Kidney glomerular epithelial cell (primary cell): ENCODE data around the gene PSMG4.

Source experiments
- DNase-seq: peaks from one replicate; lab custom pipeline; 2025; lab: John Stamatoyannopoulos, UW

PSMG4 gene

DNA sequence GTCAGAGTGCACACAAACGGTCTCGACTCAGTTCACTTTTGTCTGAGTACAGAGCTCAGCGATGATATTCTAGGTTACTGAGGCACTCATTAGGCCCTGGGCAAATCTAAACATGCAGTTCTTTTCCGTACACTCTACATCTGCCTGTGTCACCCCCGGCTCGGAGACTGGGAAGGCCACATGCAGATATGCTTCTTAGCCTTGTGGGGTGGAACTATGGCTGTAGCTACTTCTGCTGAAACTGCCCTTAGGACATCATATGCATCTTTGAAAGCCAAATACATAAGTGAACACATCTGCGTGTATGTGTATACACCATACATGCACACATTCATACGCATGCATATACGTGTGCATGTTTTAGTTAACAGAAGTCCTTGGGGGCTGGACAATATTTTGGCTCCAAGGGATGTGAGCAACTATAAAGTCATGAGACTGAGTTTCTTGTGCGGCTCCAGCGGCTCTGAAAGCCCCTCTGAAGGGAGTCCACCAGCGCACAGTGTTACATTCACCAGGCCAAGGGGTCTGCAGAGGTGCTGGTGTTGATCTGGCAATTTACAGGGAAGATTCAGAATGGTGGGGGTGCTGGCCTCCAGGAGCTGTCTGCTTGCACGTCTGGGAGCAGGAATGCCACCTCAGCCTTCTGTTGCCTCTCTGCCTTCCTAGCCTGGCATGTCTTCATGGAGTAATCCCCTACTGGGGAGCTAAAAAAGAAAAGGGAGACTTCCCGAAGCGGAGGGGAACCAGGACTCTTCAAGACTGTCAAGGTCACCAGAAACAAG lies 31.6 kb downstream of the PSMG4 start:
- no peak for DNase-seq

DNA sequence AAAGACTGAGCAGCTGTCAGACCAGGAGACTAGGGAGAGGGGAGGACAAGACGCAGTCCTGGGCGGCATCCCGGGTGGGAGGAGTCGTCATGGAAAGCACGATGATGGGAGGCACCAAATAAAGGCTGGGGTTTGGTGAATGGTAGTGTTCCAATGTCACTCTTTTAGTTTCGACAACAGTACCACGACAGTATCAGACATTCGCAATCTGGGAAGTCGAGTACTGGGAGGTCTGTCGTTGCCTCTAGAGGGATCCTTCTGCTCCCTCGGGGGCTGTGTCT lies 32.1 kb downstream of the PSMG4 start:
- DNase-seq = no peak

DNA sequence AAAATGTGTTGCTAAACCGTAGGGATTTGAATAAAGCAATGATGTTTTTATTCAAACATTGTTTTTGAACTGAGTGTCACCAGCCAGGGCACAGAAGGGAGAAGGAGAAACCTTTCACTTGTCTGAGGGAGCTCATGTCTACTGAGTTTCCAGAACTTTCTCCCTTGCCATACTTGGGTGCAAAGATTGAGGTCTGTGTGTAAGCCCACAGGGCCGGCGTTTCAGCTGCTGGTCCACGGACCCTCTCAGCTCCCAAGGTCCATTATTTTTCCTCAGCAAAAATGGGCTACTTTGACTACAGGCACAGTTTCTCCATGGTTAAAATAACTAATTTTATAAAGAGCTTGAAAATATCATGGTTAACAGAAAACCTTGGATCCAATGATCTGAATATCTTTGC lies 32.6 kb downstream of the PSMG4 start:
- no peak for DNase-seq

DNA sequence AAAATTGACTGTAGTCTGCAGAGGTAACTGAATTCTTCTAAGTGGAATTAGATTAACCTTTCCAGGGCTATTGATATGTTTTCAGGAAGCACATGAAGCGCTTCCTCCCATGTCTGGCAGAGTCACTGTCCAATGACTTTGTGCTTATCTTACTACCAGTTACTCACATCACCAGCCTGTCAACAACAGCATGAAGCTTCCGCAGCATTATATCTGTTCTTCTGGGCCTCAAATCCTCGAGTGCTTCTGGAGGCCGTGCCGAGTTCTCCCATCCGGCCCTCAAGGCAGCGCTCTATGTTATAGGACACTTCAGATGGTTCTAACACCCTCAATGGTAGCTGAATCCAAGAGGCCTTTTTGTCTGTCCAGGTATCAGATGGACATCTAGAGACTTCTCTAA lies 33.2 kb downstream of the PSMG4 start:
- DNase-seq = no peak

DNA sequence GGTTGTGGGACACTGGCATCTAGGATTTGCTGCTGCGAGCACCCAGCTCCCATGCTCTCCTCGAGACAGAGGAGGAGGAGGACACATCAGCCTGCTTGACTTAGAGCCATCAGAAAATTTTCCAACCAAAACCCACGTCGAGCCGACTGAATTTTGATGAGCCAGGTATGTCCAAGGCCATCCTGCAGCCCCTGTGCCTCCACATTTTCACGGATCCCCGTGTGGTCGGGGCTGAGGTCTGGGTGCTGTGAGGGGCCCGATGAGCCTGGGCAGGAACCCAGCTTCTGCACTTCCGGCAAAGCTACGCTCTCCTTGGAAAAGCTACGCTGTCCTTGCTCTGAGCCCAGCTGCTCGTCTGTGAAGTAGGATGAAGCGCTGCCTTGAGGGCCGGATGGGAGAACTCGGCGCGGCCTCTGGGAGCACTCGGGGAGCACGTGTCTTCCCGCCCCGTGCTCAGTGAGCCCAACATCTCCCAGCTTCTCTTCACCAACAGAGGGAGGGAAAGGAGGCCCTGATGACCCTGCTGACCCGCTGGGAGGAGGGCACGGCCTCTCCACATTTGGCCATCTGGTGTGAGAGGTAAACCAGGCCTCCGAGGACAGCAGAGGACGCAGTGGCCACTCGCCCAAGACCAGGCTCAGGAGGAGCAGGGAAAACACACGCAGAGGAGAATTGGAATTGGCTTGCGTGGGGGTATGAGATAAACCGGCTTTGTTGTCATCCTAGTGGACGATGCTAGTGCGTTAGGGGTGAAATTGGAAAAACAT lies 33.9 kb downstream of the PSMG4 start:
- no peak for DNase-seq

DNA sequence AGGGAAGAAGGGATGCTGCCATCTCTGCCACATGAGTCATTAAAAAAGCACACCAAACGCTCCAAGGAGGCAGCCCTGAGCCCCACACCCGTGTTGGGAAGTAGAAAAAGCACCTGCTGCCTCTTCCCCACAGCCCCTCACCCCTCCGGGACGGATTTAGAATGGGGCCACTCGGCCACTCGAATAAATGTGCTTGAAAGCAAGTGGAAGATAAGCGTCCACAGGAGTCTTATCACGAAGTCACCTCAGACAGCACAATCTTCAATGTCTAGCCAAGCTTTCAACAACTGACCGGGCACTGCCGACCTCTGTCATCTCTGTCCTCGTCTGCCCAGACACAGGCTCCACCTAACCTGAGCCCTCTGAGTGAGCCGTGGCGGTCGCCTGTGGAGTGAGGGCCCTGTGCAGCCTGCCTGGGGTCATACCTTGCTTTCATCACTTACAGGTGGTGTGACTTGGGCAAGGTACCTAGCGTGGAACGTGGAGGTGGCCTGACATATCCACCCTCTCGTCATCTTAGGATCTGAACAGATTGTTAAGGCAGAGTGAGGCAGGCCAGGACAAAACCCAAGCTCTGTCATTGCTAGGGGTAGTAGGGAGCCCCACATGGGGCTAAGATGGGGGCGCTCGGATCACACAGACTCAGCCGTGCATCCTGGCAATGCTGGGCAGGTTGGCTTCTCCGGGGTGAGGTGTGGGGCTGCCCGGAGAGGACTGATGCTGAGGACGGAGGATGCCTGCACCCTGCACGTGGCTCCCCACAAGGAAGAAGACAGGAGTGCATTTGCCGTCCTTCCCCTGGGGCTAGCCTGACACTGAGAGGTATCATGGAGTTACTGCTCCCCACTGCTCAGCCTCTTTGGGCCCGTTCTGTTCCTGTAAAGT lies 34.8 kb downstream of the PSMG4 start:
- DNase-seq = no peak

DNA sequence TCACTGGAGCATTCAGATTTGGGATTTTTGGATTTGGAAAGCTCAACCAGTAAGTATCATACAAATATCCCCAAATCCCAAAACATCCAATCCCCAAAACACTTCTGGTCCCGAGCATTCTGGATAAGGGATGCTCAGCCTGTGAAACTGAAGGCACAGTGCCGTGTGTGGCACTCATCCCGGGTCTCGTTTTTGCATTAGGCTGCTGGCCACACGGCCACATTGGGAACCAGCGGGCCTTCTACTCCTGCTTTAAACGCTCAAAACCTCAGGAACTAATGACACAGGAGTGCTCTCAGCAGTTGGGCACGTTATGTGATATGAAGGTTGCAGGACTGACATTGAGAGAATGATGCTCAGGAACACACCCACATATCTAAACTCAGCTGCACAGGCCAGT lies 35.6 kb downstream of the PSMG4 start:
- DNase-seq = no peak

DNA sequence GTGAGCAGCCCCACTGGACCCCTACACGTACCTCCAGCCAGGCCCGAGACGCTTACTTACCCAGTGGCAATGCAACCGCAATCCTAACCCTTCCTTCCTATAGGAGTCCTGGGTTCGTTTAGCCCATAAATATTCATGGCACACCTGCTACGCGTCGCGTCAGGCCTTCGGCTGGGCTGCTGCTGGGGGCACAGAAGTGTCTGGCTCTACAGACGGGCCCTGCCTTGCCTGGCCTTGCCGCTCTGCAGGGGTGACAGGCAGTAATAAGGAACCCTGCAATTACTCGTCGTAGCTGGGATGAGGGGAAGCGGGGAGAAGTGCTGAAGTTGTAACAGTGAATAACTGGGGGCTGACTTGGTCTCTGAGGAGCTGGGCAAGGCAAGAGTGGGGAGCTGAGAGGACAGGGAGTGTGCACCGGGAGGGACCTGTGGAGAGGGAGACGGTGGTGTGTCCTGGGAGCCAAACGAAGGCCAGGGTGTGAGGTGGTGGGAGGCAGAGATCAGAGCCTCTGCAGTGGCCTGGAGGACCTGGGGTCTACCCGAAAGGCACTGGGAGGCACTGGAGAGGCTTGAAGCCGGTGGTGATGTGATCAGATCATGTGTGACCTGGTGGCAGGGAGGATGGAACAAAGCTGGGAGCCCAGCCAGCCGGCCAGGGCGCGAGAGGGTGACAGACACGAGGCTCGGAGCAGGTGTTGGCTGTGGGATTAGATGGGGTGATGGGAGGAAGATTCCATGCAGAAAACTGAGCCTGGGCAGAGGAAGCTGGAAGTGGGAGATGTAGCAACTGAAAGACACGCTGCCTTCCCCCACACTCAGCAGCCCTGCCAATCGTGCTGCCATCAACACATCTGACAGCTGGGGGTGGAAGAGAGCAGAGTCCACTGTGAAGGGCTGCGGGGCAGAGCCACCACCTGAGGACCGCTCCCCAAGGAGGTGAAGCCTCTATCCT lies 36.4 kb downstream of the PSMG4 start:
- no peak for DNase-seq

DNA sequence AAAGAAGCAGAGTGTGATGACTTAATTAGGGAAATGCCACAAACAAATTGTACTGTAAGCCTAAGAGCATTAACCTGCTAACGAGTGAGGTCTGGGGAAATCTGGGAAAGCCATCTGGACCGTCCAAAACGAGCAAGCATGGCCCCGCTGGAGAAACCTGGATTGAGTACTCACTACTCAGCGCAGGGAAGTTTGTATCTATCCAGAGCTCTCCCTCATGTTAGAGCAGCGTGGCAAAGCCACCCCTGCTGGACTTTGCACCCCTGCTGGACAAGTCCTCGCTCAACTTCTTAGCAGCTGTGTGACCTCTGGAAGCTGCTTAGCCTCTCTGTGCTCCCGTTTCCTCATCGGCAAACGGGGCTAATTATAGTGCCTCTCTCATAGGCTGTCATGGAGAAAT lies 37.3 kb downstream of the PSMG4 start:
- no peak for DNase-seq

DNA sequence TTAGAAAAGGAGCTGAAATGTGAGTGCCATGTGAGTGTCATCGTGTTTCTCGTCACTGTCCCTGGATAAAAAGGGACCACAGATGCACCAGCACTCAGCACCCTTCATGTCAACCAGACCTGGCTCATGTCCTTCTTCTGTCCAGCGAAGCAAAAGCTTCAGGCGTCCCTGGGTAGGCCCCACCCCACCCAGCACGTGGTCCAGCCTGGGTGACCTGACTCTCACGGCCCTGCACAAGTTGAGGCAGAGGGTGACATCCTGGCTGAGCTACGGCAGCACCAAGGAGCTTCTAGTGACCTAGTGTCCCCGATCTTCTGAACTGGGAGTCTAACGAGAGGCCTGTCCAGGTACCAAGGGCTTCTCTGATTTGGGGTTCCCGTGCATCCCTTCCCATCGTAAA lies 37.8 kb downstream of the PSMG4 start:
- DNase-seq = no peak

DNA sequence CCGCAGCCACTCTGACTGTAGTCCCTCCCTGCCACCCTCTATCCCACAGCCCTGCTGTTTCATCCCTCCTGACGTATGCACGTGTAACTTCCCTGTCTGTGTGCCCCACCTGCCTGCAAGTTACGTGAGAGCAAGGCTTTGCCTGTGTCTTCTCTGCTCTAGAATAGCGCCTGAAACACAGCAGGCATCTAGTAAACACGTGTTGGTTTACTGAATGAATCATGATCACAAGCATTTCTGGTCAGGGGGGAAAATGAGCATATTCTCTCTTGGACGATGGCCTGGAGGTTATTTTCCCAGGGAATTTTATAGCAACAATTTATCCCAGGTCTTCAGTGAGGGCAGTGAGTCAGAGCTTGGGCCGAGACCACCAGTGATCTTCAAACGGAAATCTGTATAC lies 38.3 kb downstream of the PSMG4 start:
- no peak for DNase-seq

DNA sequence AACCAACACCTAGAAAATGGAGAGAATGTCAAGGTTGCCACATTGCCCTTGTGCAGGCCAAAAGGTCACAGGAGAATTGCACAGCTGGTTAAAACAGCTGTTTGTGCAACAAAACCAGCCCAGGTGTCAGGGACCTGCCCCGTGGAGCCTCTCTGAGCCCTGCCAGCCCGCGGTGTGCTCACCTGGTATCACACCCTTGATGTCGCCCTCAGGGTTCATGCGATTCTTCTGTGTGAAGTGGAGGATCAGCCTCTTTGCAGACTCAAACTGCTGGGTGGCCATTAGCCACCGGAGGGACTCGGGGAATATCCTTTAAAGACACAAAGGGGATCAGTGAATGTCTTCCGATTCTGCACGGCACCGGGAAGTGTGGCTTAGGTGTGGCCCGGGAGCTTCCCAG lies 39.2 kb downstream of the PSMG4 start:
- DNase-seq = no peak

DNA sequence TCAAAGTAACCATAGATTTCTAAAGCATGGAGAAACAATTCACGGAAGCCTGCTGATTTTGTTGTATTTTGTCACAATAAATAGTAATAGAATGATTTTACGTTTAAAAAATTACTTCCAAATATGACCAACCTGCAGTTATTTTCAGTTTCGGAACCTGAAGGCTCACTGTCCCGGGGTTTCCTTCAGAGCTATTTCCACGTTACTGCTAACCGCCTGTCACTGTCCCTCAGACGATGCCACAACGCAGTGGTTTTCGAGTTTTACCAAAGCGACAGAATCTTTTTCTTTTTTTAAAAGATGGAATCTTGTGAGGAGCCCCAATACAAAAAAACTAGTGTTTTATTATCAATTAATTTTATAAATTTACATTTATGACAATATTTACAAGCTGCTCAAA lies 40.5 kb downstream of the PSMG4 start:
- no peak for DNase-seq

DNA sequence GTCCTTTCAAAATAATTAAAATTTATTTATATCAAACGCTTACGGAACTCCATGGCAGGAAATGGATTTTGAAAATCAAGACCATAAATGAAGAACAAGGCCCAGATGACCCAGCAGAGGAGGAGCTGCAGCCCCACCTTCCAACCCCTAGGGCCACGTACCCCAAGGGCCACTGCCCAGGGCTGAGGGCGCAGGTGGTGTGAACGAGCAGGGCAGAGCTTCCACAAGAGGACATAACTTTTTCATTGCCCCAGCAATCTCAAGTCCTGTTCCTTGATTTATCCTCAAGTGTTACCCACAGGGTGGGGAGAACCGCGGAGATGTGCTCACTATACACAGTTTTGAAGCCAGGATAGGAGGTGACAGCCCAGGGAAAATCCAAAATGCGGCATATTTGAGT lies 42.8 kb downstream of the PSMG4 start:
- no peak for DNase-seq

DNA sequence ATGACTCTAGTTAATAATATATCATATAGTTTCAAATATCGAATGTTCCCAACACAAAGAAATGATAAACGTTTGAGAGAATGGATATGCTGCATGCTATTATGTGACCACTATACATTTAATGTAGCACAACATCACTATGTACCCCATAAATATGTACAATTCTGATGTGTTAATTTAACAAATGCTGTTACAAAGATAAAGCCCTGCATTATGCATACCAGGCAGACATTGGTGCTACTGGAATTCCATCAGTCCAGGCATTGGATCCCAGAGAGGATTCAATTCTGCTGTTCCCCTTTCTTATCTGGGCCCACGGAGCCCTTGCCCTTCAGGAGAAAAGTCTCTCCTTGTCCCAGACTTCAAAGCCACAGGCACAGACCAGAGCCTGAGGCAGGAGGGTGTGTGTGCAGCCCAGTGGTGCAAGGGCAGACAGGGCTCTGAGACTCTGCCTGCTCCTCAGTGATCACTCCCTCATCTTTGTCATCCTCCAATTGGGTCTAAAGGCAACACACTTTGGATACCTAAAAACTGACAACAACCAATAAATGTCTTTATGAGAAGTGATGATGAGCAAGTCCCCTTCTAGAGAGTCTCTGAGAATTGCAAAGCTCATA lies 45.2 kb downstream of the PSMG4 start:
- DNase-seq = no peak

DNA sequence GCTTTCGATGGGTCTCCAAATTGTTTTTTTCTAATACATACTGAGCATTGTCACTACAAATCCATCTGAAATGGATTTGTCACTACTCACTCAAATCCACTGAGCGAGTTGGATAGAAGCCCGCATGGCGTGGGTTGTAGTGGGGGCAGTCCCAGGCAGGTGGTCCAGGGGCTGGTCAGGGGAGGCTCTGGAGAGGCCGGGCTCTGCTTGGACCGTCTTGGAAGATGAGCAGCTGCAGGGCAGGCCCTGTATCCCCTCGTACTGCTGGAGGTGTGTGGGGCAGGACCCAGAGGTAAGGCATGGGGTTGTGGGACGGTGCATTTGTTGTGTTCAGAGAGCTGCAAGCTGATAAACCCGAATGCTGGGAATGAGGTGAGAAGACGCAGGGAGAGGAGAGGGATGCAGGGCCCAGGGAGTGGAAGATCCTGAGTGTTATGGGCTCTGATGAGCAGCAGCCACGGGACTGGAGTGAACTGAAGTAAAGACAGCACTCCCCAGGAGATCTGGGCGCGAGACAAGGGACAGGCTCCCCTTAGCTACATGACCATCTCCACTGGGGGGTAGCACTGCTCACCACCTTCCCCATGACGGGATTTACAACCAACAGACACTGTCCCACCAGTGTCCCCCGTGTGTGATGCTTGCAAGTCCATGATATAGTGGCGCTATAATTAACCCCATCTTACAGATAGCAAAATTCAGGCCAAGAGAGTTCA lies 45.9 kb downstream of the PSMG4 start:
- DNase-seq = no peak

DNA sequence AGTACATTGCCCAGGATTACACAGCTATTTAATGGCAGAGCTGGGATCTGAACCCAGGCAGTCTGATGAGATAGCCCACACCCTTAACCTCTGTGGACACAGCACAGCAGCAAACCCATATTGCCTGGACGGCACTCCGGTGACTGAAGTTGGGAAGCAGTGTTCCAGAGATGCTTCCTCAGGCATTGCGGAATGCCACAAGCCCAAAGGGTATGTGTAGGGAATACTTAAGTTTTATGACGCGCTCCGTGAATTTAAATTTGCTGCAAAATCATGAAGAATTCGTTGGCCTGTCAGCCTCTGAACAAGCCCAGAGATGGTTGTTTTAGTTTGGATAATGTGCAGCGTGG lies 46.4 kb downstream of the PSMG4 start:
- no peak for DNase-seq

DNA sequence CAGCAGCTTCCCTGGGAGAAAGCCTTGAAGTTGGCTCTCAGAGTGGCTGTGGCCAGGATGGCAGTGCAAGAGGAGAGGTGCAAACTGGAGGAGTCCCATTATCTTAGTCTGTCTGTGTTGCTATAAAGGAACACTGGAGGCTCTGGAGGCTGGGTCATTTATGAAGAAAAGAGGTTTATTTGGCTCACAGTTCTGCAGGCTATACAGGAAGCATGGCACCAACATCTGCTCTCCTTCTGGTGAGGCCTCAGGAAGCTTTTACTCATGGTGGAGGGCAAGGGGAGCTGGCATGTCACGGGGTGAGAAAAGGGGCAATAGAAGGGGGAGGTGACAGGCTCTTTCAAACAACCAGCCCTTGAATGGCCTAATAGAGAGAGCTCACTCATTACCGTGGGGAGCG lies 47.1 kb downstream of the PSMG4 start:
- DNase-seq = no peak

DNA sequence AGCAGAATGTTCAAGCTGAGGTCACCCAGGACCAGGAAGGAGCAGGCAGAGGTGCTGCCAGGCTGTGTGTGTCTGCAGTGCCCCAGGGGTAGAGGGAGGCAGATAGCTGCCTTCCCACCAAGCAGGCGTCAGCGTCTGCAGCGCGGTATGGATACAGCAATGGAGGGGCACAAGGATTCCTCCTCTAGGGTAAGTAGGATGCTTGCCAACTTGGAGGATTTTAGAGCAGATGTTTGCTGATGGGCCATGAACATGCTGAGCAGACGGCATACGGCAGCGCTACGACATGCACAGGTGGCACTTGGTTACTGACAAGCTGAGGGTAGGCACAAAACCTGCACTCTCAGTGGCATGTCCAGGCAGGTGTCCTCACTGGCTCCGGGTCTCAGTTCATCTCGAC lies 48.1 kb downstream of the PSMG4 start:
- DNase-seq = no peak

DNA sequence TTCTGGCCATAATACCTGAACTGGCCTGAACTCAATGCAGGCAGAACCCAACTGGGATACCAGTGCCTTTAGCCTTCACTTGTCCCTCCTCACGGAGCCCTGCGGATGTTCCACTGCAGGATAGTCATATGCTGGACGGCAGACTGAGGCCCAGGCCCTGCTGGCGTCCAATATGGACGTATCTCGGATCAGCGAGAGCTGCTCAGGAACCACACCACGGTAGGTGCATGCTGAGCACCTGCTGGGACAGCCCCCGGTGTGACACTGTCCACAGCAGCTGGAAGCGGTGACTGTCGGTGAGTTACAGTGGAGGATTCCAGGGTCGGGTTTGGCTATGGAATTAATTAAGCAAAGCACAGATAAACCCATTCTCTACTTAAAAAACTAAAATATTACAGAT lies 48.7 kb downstream of the PSMG4 start:
- no peak for DNase-seq

DNA sequence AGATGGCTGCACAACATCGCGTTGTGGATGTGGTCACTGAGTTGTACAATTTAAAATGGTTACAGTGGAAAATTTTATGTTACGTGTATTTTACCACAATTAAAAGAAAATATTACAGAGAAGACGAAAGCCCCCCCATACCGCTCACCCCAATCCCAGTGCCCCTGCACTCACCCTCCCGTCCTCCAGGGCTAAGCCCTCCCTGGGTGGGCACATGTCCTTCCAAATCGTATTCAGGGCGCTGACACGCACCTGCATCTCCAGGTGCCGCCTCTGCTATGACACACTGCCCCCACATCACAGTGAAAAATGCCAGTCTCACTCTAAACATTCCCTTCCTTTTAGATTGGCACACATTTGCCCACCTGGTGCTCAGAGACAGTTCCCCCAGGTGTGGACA lies 49.4 kb downstream of the PSMG4 start:
- DNase-seq = no peak
